Hepatocyte (in vitro differentiated cells): ENCODE results near the gene IFIT3.
"Not testable (repeated sequence)": the region's sequence is repeated elsewhere in the genome, so short reads cannot be mapped to it uniquely, and the experiment has no call there.

ENCODE experiments used
- CTCF ChIP-seq: fragments of 200-600 bp; sonication (generic); IDR thresholded peaks from 2 replicates; pipeline ENCODE4 v1.5.1; 2016; ENCODE audit warnings: antibody characterized with exemption, mild to moderate bottlenecking; ENCODE audit not compliant: poor library complexity
- EZH2 ChIP-seq: fragments of 200-600 bp; sonication (generic); IDR thresholded peaks from 2 replicates; pipeline ENCODE4 v1.6.1; 2016; ENCODE audit warnings: antibody characterized with exemption, mild to moderate bottlenecking, borderline replicate concordance
- EZH2phosphoT487 ChIP-seq: fragments of 200-600 bp; sonication (generic); IDR thresholded peaks from one replicate; pipeline ENCODE4 v1.6.1; 2018; ENCODE audit warnings: antibody characterized with exemption, mild to moderate bottlenecking, low read depth, moderate library complexity; ENCODE audit not compliant: unreplicated experiment, severe bottlenecking

GRCh38 chr10:89285303-89285702, 42.5 kb upstream of the IFIT3 start:
- TF ChIP-seq CTCF, EZH2, EZH2phosphoT487: not testable (repeated sequence)
